ENCODE results near the gene COL1A2. TPM values are rescaled to one million over a fixed set of nuclear protein-coding genes. Genes with fewer than 3 reads are reported as not detected.
A peak's percentile ranks its signal among the peaks of the same experiment; 100 is the strongest.

COL1A2 gene
- total RNA-seq, 1 experiment from 2014 or later, result 144 TPM

DNA sequence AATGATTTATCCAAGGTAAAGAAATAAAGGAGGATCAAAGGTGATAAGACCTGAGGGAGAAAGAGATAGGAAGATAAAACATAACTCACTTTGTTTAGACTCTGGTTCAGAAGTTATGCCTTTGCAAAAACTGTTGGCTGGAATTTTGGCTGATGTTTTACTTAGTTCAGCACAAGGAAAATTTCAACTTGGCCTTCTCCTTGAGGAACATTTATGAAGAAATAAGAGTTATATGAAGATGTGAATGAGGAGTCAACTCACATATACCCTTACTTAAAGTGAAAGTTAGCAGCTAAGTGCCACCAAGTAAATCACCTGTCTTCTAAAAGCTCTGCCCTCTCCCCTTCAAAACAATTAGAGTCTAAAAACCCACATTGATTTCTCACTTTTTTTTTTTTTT, 39.7 kb upstream of the COL1A2 start:
- H3K36me3 ChIP-seq (ENCODE audit: insufficient read depth, low read length, poor library complexity, severe bottlenecking), result no peaks in the 10 kb centered on the region
- H3K27me3 ChIP-seq (replicated peaks; ENCODE audit: insufficient read depth, low read depth, low read length, poor library complexity), result no peaks in the 10 kb centered on the region
- H3K4me1 ChIP-seq (ENCODE audit: insufficient read depth, low read length, poor library complexity, severe bottlenecking), result peaks cover 13% of the 10 kb centered on the region
- H3K4me3 ChIP-seq (ENCODE audit: low read depth, low read length, poor library complexity, severe bottlenecking), result no peak overlapping the region
- TF ChIP-seq EZH2 (IDR thresholded peaks at IDR 0.05; ENCODE audit: borderline replicate concordance, low read depth, low read length, poor library complexity, severe bottlenecking) (no peak), CTCF (conservative IDR thresholded peaks at IDR 0.05; ENCODE audit: low read depth, low read length) (no peak)
- H3K9me3 ChIP-seq (ENCODE audit: low read depth, low read length, poor library complexity, severe bottlenecking), result no peaks in the 10 kb centered on the region
- intact Hi-C loops (cut with micrococcal nuclease; ENCODE audit: unreplicated experiment), result no loop called here
- ChIA-PET CTCF (interaction anchor here (0.6 kb wide), 1 partner anchor 41 kb away, joined by 4 read pairs; no protein-coding TSS in a partner anchor), POLR2A (ENCODE audit: low non-redundant PET) (no interaction called here)
- BruUV-seq (replicated peaks), result no TSS peak
- H3K27ac ChIP-seq (ENCODE audit: low read depth, low read length, poor library complexity, severe bottlenecking), result no peak overlapping the region
- no peak for DNase-seq (ENCODE audit: low spot score)

GRCh38 chr7:94355454-94355853, 39.2 kb upstream of the COL1A2 start:
- Histone ChIP-seq H3K36me3 (ENCODE audit: insufficient read depth, low read length, poor library complexity, severe bottlenecking) (no peaks in the 10 kb centered on the region), H3K27ac (ENCODE audit: low read depth, low read length, poor library complexity, severe bottlenecking) (no peak overlapping the region), H3K4me1 (ENCODE audit: insufficient read depth, low read length, poor library complexity, severe bottlenecking) (peaks cover 13% of the 10 kb centered on the region), H3K4me3 (ENCODE audit: low read depth, low read length, poor library complexity, severe bottlenecking) (no peak overlapping the region), H3K9me3 (ENCODE audit: low read depth, low read length, poor library complexity, severe bottlenecking) (no peaks in the 10 kb centered on the region), H3K27me3 (replicated peaks; ENCODE audit: insufficient read depth, low read depth, low read length, poor library complexity) (no peaks in the 10 kb centered on the region)
- no TSS peak for BruUV-seq (replicated peaks)
- ChIA-PET POLR2A (ENCODE audit: low non-redundant PET) (no interaction called here), CTCF (no interaction called here)
- intact Hi-C loops (cut with micrococcal nuclease; ENCODE audit: unreplicated experiment), result no loop called here
- TF ChIP-seq EZH2 (IDR thresholded peaks at IDR 0.05; ENCODE audit: borderline replicate concordance, low read depth, low read length, poor library complexity, severe bottlenecking) (no peak), CTCF (conservative IDR thresholded peaks at IDR 0.05; ENCODE audit: low read depth, low read length) (no peak)
- DNase-seq (ENCODE audit: low spot score), result peak; percentile 62

GRCh38 chr7:94357076-94357475, 37.6 kb upstream of the COL1A2 start:
- peaks cover 13% of the 10 kb centered on the region for H3K4me1 ChIP-seq (ENCODE audit: insufficient read depth, low read length, poor library complexity, severe bottlenecking)
- TF ChIP-seq EZH2 (IDR thresholded peaks at IDR 0.05; ENCODE audit: borderline replicate concordance, low read depth, low read length, poor library complexity, severe bottlenecking) (no peak), CTCF (conservative IDR thresholded peaks at IDR 0.05; ENCODE audit: low read depth, low read length) (no peak)
- H3K27me3 ChIP-seq (replicated peaks; ENCODE audit: insufficient read depth, low read depth, low read length, poor library complexity), result no peaks in the 10 kb centered on the region
- H3K9me3 ChIP-seq (ENCODE audit: low read depth, low read length, poor library complexity, severe bottlenecking), result no peaks in the 10 kb centered on the region
- no TSS peak for BruUV-seq (replicated peaks)
- H3K4me3 ChIP-seq (ENCODE audit: low read depth, low read length, poor library complexity, severe bottlenecking), result no peak overlapping the region
- ChIA-PET CTCF (no interaction called here), POLR2A (ENCODE audit: low non-redundant PET) (no interaction called here)
- H3K36me3 ChIP-seq (ENCODE audit: insufficient read depth, low read length, poor library complexity, severe bottlenecking), result no peaks in the 10 kb centered on the region
- intact Hi-C loops (cut with micrococcal nuclease; ENCODE audit: unreplicated experiment), result no loop called here
- DNase-seq (ENCODE audit: low spot score), result no peak
- H3K27ac ChIP-seq (ENCODE audit: low read depth, low read length, poor library complexity, severe bottlenecking), result no peak overlapping the region
